ENCODE data around the gene KIF20B.

DNA sequence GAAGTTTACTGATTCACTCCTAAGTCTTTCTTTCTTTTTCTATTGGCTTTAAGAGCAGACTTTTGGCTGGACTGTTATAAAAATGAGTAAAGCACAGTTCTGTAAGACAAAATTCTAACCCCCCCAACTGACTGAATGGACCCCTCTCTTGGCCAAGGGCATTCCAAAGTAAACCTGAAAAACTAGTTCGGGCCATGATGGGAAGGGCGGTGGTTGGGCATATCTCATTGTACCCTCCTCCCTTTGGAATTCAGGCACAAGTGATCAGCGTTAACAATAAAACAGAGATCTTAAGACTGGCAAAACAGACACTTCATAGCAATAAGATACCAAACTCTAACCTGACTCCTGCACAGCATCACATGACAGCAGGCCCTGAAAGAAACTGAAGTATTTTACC is 6.1 kb upstream of the KIF20B start:
- TF ChIP-seq POLR2AphosphoS5 (IDR thresholded peaks at IDR 0.05; ENCODE audit: borderline replicate concordance, low read depth, low read length) (no peak), EZH2 (IDR thresholded peaks at IDR 0.05) (no peak)
